ENCODE results near the gene ZNF296. TPM values are rescaled to one million over a fixed set of nuclear protein-coding genes. Genes with fewer than 3 reads are reported as not detected.

The ZNF296 gene
- polyA plus RNA-seq, 1 donor, result 0.91 TPM

DNA sequence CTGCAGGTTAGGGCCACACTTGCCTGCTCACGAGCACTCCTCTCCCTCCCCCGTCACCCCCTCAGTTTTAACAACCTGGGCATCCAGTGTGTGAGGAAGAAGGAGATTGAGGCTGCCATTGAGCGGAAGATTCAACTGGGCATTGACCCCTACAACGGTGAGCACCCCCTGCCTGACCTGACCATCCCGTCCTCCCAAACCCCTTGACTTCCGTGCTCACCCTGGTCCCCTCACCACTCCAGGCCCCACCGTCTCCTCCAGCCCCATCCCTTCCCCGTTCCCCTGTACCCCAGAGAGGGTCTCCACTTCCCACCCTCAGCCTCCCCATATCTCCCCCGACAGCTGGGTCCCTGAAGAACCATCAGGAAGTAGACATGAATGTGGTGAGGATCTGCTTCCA, 51.0 kb downstream of the ZNF296 start:
- DNase-seq (ENCODE audit: low read depth), result no peak

DNA sequence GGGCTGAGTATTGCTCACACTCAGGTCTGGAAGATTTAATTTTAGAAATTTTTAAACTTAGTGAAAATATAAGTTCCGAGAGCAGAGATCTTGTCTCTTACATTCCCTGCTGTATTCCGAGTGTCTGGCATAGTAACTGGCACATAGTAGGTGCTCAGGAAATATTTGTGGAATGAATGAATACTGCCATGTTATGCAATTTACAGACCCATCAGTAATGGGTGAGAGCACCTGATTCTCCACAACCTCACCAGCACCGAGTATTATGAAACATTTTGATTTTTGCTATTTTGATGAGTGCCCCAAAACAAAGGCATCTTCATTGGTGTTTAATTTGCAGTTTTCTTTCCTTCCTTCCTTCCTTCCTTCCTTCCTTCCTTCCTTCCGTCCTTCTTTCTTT, 53.2 kb downstream of the ZNF296 start:
- no peak for DNase-seq (ENCODE audit: low read depth)

DNA sequence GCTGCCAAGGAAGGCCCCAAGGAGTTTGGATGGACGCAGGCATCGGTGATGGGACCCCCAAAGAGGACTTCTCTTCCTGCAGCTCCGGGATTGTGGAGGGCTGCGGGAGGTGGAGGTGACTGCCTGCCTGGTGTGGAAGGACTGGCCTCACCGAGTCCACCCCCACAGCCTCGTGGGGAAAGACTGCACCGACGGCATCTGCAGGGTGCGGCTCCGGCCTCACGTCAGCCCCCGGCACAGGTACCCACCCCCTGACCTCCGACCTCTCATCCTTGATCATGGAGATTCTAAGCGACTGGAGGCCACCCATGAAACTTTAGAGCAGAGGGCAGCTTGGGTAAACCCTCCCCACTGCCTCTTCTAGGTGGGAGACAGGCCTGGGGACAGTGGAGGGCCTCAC, 54.3 kb downstream of the ZNF296 start:
- DNase-seq (ENCODE audit: low read depth), result no peak

Other genes starting within 250 kb of the ZNF296 start
- 44.1 TPM for gene NECTIN2, start 230.2 kb downstream of the ZNF296 start, polyA plus RNA-seq (ENCODE audit: insufficient read length)
- 35.1 TPM for gene TOMM40, start 185.2 kb downstream of the ZNF296 start, polyA plus RNA-seq (ENCODE audit: insufficient read length)
- 41.6 TPM for gene APOE, start 170.7 kb downstream of the ZNF296 start, polyA plus RNA-seq (ENCODE audit: insufficient read length)
- 19.6 TPM for gene APOC1, start 161.9 kb downstream of the ZNF296 start, polyA plus RNA-seq (ENCODE audit: insufficient read length)
- gene APOC4, start 134.2 kb downstream of the ZNF296 start, polyA plus RNA-seq (ENCODE audit: insufficient read length), result not detected
- gene APOC2, start 130.4 kb downstream of the ZNF296 start, polyA plus RNA-seq (ENCODE audit: insufficient read length), result not detected
- gene CLPTM1, start 121.1 kb downstream of the ZNF296 start, polyA plus RNA-seq (ENCODE audit: insufficient read length), result 52.5 TPM
- 4.8 TPM for gene RELB, start 75.0 kb downstream of the ZNF296 start, polyA plus RNA-seq (ENCODE audit: insufficient read length)
- gene CLASRP, start 37.4 kb downstream of the ZNF296 start, polyA plus RNA-seq (ENCODE audit: insufficient read length), result 48.8 TPM
- gene GEMIN7, start 2.8 kb upstream of the ZNF296 start, polyA plus RNA-seq (ENCODE audit: insufficient read length), result 22.7 TPM
- 22.1 TPM for gene PPP1R37, start 16.7 kb upstream of the ZNF296 start, polyA plus RNA-seq (ENCODE audit: insufficient read length)
- 0.34 TPM for gene NKPD1, start 84.5 kb upstream of the ZNF296 start, polyA plus RNA-seq (ENCODE audit: insufficient read length)
- gene TRAPPC6A, start 101.8 kb upstream of the ZNF296 start, polyA plus RNA-seq (ENCODE audit: insufficient read length), result 23.1 TPM
- gene BLOC1S3, start 102.3 kb upstream of the ZNF296 start, polyA plus RNA-seq (ENCODE audit: insufficient read length), result 6.1 TPM
- gene EXOC3L2, start 168.9 kb upstream of the ZNF296 start, polyA plus RNA-seq (ENCODE audit: insufficient read length), result 1.1 TPM
- 26.2 TPM for gene MARK4, start 174.8 kb upstream of the ZNF296 start, polyA plus RNA-seq (ENCODE audit: insufficient read length)
- gene CKM, start 246.4 kb upstream of the ZNF296 start, polyA plus RNA-seq (ENCODE audit: insufficient read length), result 3,869 TPM